SK-N-SH (cell line): ENCODE data around the gene COMT. TPM values are rescaled to one million over a fixed set of nuclear protein-coding genes. Genes with fewer than 3 reads are reported as not detected.

Source experiments
- CTCF ChIA-PET: fragments of 300-600, 350-600 bp; formaldehyde crosslinking; extraction: SDS; loops from one replicate; lab custom pipeline; 2021; lab: Yijun Ruan, JAX
- POLR2A ChIA-PET: fragments of 350-600 bp; sonication (Branson Sonifier 250); formaldehyde crosslinking; extraction: SDS; loops from one replicate; lab custom pipeline; 2020; ENCODE audit warnings: antibody characterized with exemption, inconsistent platforms; lab: Yijun Ruan, JAX
- DNase-seq: peaks from one replicate; pipeline ENCODE4 v3.0.0; 2012
- H2AFZ ChIP-seq: fragments of 200-600 bp; sonication (generic); 2 replicates; pipeline ENCODE4 v1.8.1; 2016; ENCODE audit warnings: antibody characterized with exemption, mild to moderate bottlenecking, low read depth
- H3F3A ChIP-seq: fragments of 200-600 bp; sonication (generic); replicated peaks from 2 replicates; pipeline ENCODE3; 2016; ENCODE audit warnings: antibody characterized with exemption, mild to moderate bottlenecking; ENCODE audit not compliant: insufficient read depth
- H3K27ac ChIP-seq, 2 experiments: fragments of 200-500 bp in 1 of 2; fragments of 200-600 bp in 1 of 2; sonication (Bioruptor generic) in 1 of 2; sonication (generic), shearing (Covaris generic) in 1 of 2; 2 replicates each; pipeline versions ENCODE4 v1.5.1 to v1.6.1; 2014 to 2016; ENCODE audit warnings: low read depth in 2 of 2, inconsistent platforms in 1 of 2, low read length in 1 of 2, mild to moderate bottlenecking in 1 of 2, mixed read lengths in 1 of 2
- H3K27me3 ChIP-seq: fragments of 200-600 bp; sonication (generic), shearing (Covaris generic); 2 replicates; pipeline ENCODE4 v1.6.1; 2016; ENCODE audit warnings: mixed run types; ENCODE audit not compliant: insufficient read depth
- H3K36me3 ChIP-seq, 2 experiments: fragments of 200-500 bp in 1 of 2; fragments of 200-600 bp in 1 of 2; sonication (Bioruptor generic) in 1 of 2; sonication (generic) in 1 of 2; replicated peaks in 1 of 2; 2 replicates each; pipeline versions ENCODE3 to v1.5.1; 2014 to 2016; ENCODE audit warnings: low read length in 1 of 2, mild to moderate bottlenecking in 1 of 2; ENCODE audit not compliant: insufficient read depth in 2 of 2, control insufficient read depth in 1 of 2
- H3K4me1 ChIP-seq, 2 experiments: fragments of 200-500 bp in 1 of 2; fragments of 200-600 bp in 1 of 2; sonication (Bioruptor generic) in 1 of 2; sonication (generic), shearing (Covaris generic) in 1 of 2; 2 replicates each; pipeline versions ENCODE4 v1.5.1 to v1.6.1; 2014 to 2016; ENCODE audit warnings: low read depth in 1 of 2, low read length in 1 of 2, mixed run types in 1 of 2; ENCODE audit not compliant: insufficient read depth in 2 of 2, control insufficient read depth in 1 of 2
- H3K4me2 ChIP-seq: fragments of 200-600 bp; sonication (generic), shearing (Covaris generic); 2 replicates; pipeline ENCODE4 v1.6.1; 2017; ENCODE audit warnings: mixed run types
- H3K4me3 ChIP-seq, 2 experiments: fragments of 200-500 bp in 1 of 2; fragments of 200-600 bp in 1 of 2; sonication (Bioruptor generic) in 1 of 2; sonication (generic), shearing (Covaris generic) in 1 of 2; 2 replicates each; pipeline versions ENCODE4 v1.5.1 to v1.8.1; 2014 to 2016; ENCODE audit warnings: low read depth in 2 of 2, inconsistent platforms in 1 of 2, low read length in 1 of 2, mild to moderate bottlenecking in 1 of 2, mixed read lengths in 1 of 2, moderate library complexity in 1 of 2
- H3K79me2 ChIP-seq: fragments of 200-600 bp; sonication (generic); 2 replicates; pipeline ENCODE4 v1.8.1; 2017; ENCODE audit warnings: mild to moderate bottlenecking; ENCODE audit not compliant: insufficient read depth
- H3K9ac ChIP-seq: fragments of 200-600 bp; sonication (generic); 2 replicates; pipeline ENCODE4 v1.6.1; 2017; ENCODE audit warnings: mixed run types
- H3K9me2 ChIP-seq: fragments of 200-600 bp; sonication (generic); 2 replicates; pipeline ENCODE4 v1.6.1; 2017; ENCODE audit warnings: mixed run types
- H3K9me3 ChIP-seq: fragments of 200-600 bp; sonication (generic); 2 replicates; pipeline ENCODE4 v1.6.1; 2017; ENCODE audit warnings: mixed run types, mild to moderate bottlenecking, moderate library complexity
- H4K20me1 ChIP-seq: fragments of 200-600 bp; sonication (generic); 2 replicates; pipeline ENCODE4 v1.6.1; 2017; ENCODE audit warnings: mild to moderate bottlenecking, mixed run types; ENCODE audit not compliant: insufficient read depth
- EZH2phosphoT487 ChIP-seq: fragments of 200-600 bp; sonication (generic); IDR thresholded peaks from 2 replicates; pipeline ENCODE4 v1.6.1; 2017; ENCODE audit warnings: low read depth, mixed run types, mild to moderate bottlenecking, antibody characterized with exemption, moderate library complexity, borderline replicate concordance
- FOSL2 ChIP-seq: IDR thresholded peaks from 2 replicates; pipeline ENCODE4 v1.4.0; 2012; ENCODE audit warnings: low read depth, mild to moderate bottlenecking, moderate library complexity, borderline replicate concordance
- FOXJ3 ChIP-seq: sonication (generic); formaldehyde crosslinking; IDR thresholded peaks from 2 replicates; pipeline ENCODE4 v1.5.1; 2020; ENCODE audit warnings: mild to moderate bottlenecking, missing genetic modification reagents
- MEF2A ChIP-seq: IDR thresholded peaks from 2 replicates; pipeline ENCODE4 v1.4.0; 2012; ENCODE audit warnings: low read depth, borderline replicate concordance
- MXI1 ChIP-seq: IDR thresholded peaks from 2 replicates; pipeline ENCODE4 v1.6.1; 2012; ENCODE audit warnings: mild to moderate bottlenecking, low read depth, low read length, improper control_type of control experiment
- WGBS: methylation state at CpG from one replicate; pipeline ENCODE4 v1.1.6; 2017; ENCODE audit warnings: low lambda C conversion rate; 5-methylcytosine and 5-hydroxymethylcytosine counted together
- polyA plus RNA-seq, 3 experiments: library from polyadenylated mRNA; depleted of rRNA; stranded (reverse); fragments of >200 nt; gene quantifications; 2 replicates each; pipeline ENCODE4 v1.2.3, GENCODE V29; 2012
- TF ChIP-seq, protein P1 (sequence below): IDR thresholded peaks from 2 replicates; pipeline ENCODE4 v1.6.1; 2012; ENCODE audit warnings: mild to moderate bottlenecking, low read depth, low read length, moderate library complexity
- TF ChIP-seq, protein P2 (sequence below): IDR thresholded peaks from 2 replicates; pipeline ENCODE4 v1.4.0; 2012; ENCODE audit warnings: low read depth, borderline replicate concordance
- TF ChIP-seq, protein P3 (sequence below): IDR thresholded peaks from 2 replicates; pipeline ENCODE4 v1.4.0; 2012; ENCODE audit warnings: low read depth, borderline replicate concordance
- TF ChIP-seq, protein P4 (sequence below): fragments of 200-600 bp; sonication (generic); IDR thresholded peaks from 2 replicates; pipeline ENCODE4 v1.6.1; 2017; ENCODE audit warnings: antibody characterized with exemption, mild to moderate bottlenecking, moderate library complexity
- TF ChIP-seq, protein P5 (sequence below): fragments of 150-350 bp; IDR thresholded peaks from 2 replicates; pipeline ENCODE4 v1.6.1; 2017; ENCODE audit warnings: antibody characterized with exemption, low read length, low read depth, borderline replicate concordance

COMT gene
- polyA plus RNA-seq, 1 of the 3 experiments (the other 2 are of a cell fraction), result 343 TPM

DNA sequence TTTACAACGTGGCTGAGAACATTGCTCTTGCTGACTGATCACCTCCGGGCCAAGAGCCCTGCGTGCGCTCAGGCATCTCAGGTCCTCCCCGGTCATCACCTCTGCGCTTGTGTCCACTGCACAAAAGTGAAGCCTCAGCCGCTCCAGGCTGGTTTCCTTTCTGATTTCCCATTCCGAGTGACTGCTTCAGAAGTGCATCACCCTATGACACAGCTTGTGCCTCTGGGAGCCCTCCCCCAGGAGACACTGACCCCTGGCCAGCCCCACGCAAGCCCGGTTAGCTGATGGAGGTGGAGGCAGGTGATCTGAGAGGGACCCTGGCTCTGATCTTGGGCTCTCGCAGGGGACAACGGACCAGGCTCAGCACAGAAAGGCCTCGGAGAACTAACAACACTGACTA, 48.6 kb upstream of the COMT start (continued):
- TF ChIP-seq, protein P1, sequence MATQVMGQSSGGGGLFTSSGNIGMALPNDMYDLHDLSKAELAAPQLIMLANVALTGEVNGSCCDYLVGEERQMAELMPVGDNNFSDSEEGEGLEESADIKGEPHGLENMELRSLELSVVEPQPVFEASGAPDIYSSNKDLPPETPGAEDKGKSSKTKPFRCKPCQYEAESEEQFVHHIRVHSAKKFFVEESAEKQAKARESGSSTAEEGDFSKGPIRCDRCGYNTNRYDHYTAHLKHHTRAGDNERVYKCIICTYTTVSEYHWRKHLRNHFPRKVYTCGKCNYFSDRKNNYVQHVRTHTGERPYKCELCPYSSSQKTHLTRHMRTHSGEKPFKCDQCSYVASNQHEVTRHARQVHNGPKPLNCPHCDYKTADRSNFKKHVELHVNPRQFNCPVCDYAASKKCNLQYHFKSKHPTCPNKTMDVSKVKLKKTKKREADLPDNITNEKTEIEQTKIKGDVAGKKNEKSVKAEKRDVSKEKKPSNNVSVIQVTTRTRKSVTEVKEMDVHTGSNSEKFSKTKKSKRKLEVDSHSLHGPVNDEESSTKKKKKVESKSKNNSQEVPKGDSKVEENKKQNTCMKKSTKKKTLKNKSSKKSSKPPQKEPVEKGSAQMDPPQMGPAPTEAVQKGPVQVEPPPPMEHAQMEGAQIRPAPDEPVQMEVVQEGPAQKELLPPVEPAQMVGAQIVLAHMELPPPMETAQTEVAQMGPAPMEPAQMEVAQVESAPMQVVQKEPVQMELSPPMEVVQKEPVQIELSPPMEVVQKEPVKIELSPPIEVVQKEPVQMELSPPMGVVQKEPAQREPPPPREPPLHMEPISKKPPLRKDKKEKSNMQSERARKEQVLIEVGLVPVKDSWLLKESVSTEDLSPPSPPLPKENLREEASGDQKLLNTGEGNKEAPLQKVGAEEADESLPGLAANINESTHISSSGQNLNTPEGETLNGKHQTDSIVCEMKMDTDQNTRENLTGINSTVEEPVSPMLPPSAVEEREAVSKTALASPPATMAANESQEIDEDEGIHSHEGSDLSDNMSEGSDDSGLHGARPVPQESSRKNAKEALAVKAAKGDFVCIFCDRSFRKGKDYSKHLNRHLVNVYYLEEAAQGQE, result no peak

DNA sequence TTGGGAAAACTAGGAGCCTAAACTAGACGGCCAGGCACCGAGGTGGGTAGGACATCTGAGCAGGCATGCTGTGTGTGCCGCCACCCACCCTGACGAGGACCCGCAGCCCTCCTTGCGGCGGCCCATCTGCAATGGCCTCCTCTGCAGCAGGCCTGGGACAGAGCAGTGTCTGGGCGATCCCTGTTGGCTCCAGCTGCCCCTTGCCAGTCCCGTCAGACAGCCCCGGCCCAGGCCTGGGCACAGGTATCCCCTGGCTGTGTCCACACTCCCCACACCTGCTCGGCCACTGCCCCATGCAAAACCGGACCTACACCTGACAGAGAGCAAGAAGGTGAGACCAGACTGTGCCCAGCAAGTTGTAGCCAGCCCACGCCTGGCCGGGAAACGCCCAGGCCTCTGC, 48.2 kb upstream of the COMT start:
- Histone ChIP-seq H3K9ac (no peak overlapping the region), H3K4me2 (no peak overlapping the region), H3K36me3 (peaks cover 0 to 2% of the 10 kb centered on the region in 2 experiments), H3K9me3 (no peaks in the 10 kb centered on the region), H3K9me2 (no peaks in the 10 kb centered on the region), H3K79me2 (no peaks in the 10 kb centered on the region), H3K27me3 (no peaks in the 10 kb centered on the region), H3K4me1 (peaks cover 31 to 55% of the 10 kb centered on the region in 2 experiments), H3F3A (peaks cover 8% of the 10 kb centered on the region), H3K27ac (peak overlapping the region in 1 of 2 experiments; percentile 98; a peak in 2 of 4 replicates), H3K4me3 (no peak overlapping the region), H4K20me1 (no peaks in the 10 kb centered on the region), H2AFZ (no peak overlapping the region)
- ChIA-PET CTCF (interaction anchor here (0.7 to 1.9 kb wide), 5 partner anchors 9 to 137 kb away, joined by 3 to 7 read pairs (median 4); no protein-coding TSS in a partner anchor), POLR2A (no interaction called here)
- TF ChIP-seq FOXJ3 (CRISPR knock-in tag) (no peak), MEF2A (no peak), MXI1 (no peak), EZH2phosphoT487 (no peak), FOSL2 (no peak)
- TF ChIP-seq, protein P2, sequence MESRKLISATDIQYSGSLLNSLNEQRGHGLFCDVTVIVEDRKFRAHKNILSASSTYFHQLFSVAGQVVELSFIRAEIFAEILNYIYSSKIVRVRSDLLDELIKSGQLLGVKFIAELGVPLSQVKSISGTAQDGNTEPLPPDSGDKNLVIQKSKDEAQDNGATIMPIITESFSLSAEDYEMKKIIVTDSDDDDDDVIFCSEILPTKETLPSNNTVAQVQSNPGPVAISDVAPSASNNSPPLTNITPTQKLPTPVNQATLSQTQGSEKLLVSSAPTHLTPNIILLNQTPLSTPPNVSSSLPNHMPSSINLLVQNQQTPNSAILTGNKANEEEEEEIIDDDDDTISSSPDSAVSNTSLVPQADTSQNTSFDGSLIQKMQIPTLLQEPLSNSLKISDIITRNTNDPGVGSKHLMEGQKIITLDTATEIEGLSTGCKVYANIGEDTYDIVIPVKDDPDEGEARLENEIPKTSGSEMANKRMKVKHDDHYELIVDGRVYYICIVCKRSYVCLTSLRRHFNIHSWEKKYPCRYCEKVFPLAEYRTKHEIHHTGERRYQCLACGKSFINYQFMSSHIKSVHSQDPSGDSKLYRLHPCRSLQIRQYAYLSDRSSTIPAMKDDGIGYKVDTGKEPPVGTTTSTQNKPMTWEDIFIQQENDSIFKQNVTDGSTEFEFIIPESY, result no peak
- TF ChIP-seq, protein P3, sequence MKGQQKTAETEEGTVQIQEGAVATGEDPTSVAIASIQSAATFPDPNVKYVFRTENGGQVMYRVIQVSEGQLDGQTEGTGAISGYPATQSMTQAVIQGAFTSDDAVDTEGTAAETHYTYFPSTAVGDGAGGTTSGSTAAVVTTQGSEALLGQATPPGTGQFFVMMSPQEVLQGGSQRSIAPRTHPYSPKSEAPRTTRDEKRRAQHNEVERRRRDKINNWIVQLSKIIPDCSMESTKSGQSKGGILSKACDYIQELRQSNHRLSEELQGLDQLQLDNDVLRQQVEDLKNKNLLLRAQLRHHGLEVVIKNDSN, result no peak
- TF ChIP-seq, protein P4, sequence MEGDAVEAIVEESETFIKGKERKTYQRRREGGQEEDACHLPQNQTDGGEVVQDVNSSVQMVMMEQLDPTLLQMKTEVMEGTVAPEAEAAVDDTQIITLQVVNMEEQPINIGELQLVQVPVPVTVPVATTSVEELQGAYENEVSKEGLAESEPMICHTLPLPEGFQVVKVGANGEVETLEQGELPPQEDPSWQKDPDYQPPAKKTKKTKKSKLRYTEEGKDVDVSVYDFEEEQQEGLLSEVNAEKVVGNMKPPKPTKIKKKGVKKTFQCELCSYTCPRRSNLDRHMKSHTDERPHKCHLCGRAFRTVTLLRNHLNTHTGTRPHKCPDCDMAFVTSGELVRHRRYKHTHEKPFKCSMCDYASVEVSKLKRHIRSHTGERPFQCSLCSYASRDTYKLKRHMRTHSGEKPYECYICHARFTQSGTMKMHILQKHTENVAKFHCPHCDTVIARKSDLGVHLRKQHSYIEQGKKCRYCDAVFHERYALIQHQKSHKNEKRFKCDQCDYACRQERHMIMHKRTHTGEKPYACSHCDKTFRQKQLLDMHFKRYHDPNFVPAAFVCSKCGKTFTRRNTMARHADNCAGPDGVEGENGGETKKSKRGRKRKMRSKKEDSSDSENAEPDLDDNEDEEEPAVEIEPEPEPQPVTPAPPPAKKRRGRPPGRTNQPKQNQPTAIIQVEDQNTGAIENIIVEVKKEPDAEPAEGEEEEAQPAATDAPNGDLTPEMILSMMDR, result no peak
- TF ChIP-seq, protein P5, sequence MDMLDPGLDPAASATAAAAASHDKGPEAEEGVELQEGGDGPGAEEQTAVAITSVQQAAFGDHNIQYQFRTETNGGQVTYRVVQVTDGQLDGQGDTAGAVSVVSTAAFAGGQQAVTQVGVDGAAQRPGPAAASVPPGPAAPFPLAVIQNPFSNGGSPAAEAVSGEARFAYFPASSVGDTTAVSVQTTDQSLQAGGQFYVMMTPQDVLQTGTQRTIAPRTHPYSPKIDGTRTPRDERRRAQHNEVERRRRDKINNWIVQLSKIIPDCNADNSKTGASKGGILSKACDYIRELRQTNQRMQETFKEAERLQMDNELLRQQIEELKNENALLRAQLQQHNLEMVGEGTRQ, result no peak
- WGBS, result 90% methylated on average over 10 of the region's 15 CpGs
- DNase-seq, result no peak
